ENCODE data around the gene FXYD2.

- TF ChIP-seq CTCF (IDR thresholded peaks at IDR 0.05; ENCODE audit: low read length) (no peak), EZH2 (IDR thresholded peaks at IDR 0.05; ENCODE audit: borderline replicate concordance, low read length) (no peak)
Observed at GRCh38 chr11:117781627-117782026, 42.9 kb downstream of the FXYD2 start.
